GM18520 (cell line): Measurements from ENCODE around the gene MYL11.

Experiments used
- ATAC-seq: cut with Tn5 transposase; IDR thresholded peaks from one replicate; pipeline ENCODE4 v1.9.1; 2021; ENCODE audit not compliant: unreplicated experiment

Gene MYL11

GRCh38 chr16:30353438-30354129, 21.0 kb upstream of the MYL11 start:
- ATAC-seq = no peak

GRCh38 chr16:30354423-30355143, 20.0 kb upstream of the MYL11 start:
- ATAC-seq = no peak

GRCh38 chr16:30355144-30355953, 19.3 kb upstream of the MYL11 start, which contains the start of gene CD2BP2:
Gene CD2BP2 (minus strand): TSS chr16:30355308. CDS start chr16:30354681, 627 bp downstream.
- peak; percentile 43 for ATAC-seq

GRCh38 chr16:30355954-30356308, 18.7 kb upstream of the MYL11 start:
- ATAC-seq = no peak

- ATAC-seq = no peak
These were observed 18.1 kb upstream of the MYL11 start for GRCh38 chr16:30356401-30357084.

- no peak for ATAC-seq
These were observed 17.4 kb upstream of the MYL11 start for GRCh38 chr16:30357085-30357714.

- no peak for ATAC-seq
These were observed 16.7 kb upstream of the MYL11 start for GRCh38 chr16:30357715-30358576.

- ATAC-seq = no peak
These were observed 16.0 kb upstream of the MYL11 start for GRCh38 chr16:30358577-30358936.

GRCh38 chr16:30358990-30359870, 15.4 kb upstream of the MYL11 start:
- ATAC-seq = no peak

GRCh38 chr16:30359871-30360170, 14.8 kb upstream of the MYL11 start:
- ATAC-seq = no peak

- no peak for ATAC-seq
These were observed 13.4 kb upstream of the MYL11 start for GRCh38 chr16:30361180-30361579.

GRCh38 chr16:30365200-30365599, 9.4 kb upstream of the MYL11 start:
- ATAC-seq = no peak

- no peak for ATAC-seq
These were observed 8.1 kb upstream of the MYL11 start for GRCh38 chr16:30366511-30366910.

- no peak for ATAC-seq
These were observed 7.1 kb upstream of the MYL11 start for GRCh38 chr16:30367349-30368009.

- ATAC-seq = no peak
These were observed 6.3 kb upstream of the MYL11 start for GRCh38 chr16:30368122-30368791.

- no peak for ATAC-seq
These were observed 5.9 kb upstream of the MYL11 start for GRCh38 chr16:30368792-30369090.

GRCh38 chr16:30369091-30369937, 5.3 kb upstream of the MYL11 start:
- no peak for ATAC-seq
